ENCODE results near the gene KIF21A.
A peak's percentile ranks its signal among the peaks of the same experiment; 100 is the strongest.
"Not testable (repeated sequence)": the region's sequence is repeated elsewhere in the genome, so short reads cannot be mapped to it uniquely, and the experiment has no call there.

The KIF21A gene

DNA sequence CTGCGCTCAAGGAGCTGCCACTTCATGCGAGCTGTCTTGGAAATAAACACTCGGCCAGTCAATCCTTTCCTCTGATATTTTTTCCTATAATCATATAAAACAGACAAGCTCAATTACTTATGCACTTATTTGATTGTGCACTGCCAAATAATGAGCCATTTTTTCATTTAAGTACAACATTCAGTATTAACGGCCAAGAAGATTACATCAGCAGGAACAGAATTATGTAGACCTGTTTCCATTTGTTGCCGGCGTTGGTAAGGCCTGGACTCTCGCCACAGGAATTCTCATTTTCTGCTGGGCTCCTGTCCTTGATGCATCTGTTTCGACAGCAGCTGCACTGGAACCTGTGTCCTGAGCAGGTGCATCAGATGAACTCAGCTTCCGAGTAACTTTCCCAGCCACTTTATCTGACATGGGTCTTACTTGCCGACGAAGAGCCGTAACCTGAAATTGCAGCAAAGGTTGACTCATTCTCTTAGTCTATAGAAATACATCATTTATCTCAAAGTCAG, 110.2 kb downstream of the KIF21A start:
- no peak for DNase-seq

DNA sequence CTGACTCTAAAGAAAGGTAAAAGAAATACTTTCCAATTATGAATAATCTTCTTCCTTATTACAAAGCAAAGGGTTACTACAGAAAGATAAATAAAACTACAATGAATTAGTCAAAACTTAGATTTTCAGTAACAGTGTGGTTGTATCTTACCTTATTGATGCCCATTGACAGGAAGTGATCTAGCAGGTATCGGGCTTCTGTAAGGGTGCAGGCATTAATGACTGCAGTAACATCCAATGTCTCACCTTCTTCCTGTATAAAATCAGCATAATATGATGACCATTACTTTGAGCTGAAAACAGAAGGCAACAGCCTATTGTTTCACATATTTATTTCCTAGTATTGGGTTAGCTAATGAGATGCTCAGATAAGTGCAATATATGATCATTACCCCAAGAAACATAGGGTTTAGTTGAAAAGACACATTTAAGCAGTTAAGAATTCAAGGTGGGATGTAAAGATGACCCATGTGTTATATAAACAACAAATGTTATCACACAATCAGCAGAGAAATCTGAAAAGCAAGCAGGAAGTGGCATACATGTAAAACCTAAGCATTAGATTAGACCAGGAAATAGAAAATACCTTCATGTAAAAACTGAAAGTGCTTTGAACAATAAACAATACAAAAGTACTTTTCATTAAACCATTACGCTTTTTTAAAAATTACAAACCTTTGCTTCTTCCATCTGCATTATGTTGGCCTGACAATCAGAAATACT, 111.2 kb downstream of the KIF21A start:
- DNase-seq = no peak

DNA sequence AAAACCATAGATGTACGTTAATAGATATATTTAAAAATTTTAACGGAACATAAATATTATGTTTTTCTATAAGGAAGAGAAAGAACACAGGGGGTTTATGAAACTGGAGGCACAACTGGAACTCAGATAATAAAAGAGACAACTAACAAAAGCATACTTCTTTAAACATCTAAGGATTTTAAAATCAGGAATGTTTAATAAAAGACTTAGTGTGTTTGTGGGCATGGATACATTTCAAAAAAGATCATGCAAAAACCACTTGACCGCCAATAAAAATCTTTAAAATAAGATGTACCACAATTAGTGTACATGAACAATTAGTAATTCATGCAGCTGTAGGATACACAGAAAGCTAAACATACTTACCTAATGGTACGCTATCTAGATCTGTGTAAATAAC, 113.0 kb downstream of the KIF21A start:
- DNase-seq = no peak

DNA sequence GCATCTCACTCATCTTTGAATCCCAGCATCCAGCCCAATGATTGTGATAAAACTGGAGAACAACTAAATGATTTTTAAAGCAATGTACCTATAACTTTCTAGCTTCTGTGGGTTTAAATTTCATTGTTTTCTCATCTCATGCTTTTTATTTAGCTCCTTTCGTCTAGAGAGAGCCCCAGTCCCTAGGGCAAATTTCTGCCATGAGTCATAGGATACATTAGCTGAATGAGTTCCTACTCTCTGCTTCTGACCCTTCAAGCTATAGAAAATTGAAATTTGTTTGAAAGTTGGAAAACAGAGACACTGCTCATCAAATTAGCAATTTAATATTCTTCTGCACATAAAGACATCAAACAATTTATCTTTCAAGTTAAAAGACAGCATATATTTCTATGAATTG, 113.9 kb downstream of the KIF21A start:
- no peak for DNase-seq

DNA sequence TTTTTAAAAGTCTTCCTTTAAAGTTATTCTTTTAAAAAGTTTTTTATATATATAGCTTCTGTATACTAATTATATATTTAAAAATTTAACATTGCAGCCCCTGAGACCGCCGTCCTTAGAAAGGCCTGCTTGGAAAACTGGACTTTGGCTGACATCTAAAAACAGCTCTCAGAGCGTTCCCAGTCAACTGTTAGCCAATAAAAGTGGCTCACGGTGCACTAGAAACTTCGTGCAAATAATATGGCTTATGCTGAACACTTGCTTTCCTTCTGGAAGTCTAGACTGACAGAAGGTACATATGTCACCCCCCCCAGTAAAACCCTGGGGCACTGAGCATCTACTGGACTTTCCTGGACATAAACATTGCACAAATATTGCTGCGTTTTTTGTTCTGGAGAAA, 115.0 kb downstream of the KIF21A start:
- no peak for DNase-seq

DNA sequence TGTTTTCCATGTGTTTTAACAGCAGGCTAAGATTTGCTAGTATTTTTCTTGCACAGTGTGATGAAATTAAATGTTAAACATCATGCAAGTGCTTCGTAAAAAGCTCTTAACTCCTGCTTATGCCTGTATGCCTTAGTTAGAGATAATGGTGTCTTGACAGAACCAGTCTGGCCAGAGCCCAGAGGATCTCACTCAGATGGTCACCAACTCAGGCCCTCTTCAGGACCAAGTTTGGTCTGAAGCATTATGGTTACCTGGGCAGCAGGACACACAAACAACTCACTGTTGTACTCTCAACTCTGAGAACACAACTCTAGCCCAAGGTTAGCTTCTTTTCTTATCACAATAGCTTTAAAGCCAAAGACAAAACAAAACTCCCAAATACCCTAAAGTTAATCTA, 115.4 kb downstream of the KIF21A start:
- DNase-seq = no peak

DNA sequence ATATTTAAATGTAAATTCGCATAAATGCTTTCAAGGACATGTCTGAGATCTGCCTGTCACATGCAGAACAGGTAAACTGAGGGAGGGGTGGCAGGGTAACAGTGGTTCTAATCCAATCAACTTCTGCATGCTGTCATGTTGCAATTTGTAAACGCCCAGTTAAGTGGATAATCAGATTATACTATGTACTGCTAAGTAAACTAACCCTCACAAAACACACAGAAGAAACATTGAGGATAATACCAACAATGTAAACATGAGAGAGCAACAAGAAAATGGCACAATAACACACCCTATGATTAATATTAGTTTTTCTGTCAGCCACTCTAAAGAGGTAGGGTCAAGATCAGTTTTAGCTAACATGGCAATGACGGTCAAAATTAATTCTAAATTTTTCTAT, 123.7 kb downstream of the KIF21A start:
- no peak for DNase-seq

DNA sequence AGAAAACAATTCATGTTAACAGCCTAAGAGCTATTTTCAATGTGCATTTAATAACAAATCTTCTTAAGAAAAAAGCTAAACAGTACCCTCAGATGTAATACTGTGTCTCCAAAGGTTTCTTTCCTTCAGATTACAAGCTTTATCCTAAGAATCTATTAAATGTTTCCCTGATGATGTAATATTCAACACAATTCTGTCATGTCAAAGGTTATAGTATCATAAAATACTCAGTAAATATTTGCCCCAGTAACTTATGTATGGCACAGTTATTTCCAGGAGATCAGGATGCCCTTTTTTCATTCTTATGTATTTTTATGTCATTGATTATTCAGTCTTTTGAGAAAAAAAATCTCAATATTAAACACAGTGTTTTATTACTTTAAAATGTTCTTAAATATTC, 128.4 kb downstream of the KIF21A start:
- no peak for DNase-seq

DNA sequence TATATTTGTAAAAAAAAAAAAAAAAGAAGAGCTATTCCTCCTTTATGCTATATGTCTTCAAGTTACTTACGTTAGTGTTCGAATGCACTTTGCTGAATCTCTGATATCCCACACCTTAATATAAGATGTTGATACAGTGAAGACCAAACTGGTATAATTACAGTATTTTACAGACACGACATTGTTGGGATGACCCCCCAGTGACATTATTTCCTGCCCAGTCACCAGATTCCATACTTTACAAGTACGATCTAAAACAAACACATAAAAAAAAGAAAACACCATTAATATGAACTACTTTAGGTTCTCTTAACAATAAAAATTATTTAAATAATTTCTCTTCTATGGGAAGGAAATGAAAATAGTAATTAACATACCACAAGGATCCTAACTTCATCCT, 133.4 kb downstream of the KIF21A start:
- no peak for DNase-seq

DNA sequence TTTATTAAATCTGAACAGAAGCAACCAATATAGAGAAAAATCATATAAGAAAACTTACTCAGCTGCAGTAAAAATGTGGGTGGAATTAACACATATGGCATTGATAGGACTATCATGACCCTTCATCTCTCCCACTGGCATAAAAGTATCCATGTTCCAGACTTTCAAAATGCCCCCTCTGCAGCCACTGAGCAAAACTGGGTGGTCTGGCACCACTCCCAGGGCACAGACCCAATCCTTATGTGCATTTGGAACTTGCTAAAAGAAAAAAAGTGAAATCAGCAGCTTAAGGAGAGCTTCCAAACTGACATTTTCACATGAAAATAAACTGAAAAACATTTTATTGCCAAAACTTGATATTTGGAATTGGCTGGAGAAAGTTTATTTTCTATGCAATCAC, 141.5 kb downstream of the KIF21A start:
- DNase-seq = no peak

DNA sequence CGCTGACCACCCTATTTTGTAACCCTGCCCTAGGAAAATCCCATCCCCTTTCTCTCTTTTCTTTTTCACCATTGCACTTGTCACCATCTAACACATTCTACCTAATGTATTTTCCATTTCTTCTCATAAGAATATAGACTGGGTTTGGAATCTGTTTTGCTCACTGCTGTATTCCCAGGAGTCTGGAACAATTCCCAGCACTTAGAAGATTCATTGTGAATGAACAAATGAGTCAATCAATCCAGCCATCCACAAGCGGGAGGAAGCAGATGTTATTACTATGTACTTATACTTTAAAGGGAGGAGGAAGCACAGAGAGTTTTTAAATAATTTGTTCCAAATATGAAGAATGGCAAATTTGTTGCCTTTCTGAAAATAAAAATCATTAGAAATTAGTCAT, 142.1 kb downstream of the KIF21A start:
- DNase-seq = no peak

DNA sequence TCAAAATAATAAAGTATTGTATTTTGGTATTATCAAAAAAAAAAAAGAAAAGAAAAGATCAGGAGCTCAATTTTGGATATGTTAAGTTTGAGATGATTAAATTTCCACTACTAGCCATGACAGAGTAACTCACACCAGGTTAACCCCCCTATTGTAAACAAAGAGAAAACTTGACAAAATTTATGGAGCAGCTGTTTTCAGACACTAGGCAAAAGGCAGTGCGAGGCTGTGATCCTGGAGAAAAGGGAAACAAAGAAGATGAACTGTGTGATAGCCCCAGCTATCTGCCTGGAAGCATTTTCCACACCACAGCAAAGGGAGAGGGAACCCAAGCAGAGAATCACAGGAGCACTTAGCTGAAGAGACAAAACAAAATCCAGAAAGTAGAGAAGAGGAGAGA, 145.0 kb downstream of the KIF21A start:
- DNase-seq = no peak

DNA sequence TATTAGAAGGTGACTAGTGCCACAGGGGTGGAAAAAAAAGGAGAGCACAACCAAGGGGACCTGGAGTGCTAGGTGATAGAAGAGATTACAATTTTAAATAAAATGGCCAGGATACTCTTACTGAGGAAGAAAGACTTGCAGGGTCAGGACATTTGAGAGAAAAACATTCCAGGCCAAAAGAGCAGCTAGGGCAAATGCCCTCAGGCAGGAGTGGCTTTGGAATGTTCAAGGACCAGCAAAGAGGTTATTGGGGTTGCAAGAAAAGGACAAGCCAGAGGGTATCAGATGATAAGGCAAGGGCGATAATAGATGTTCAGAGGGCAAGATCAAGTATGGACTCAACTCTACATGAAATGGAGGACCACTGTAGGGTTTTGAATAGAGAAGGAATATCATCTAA, 146.4 kb downstream of the KIF21A start:
- DNase-seq = no peak

DNA sequence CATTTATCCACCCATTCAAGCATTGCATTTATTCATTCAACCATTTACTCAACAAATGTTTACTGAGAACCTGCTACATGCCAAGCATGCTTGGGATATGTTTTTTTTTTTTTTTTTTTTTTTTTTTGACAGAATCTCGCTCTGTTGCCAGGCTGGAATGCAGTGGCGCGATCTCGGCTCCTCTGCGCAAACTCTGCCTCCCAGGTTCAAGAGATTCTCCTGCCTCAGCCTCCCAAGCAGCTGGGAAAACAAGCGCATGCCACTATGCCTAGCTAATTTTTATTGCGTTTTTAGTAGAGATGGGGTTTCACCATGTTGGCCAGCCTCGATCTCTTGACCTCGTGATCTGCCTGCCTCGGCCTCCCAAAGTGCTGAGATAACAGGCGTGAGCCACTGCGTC, 147.3 kb downstream of the KIF21A start:
- DNase-seq = not testable (repeated sequence)

DNA sequence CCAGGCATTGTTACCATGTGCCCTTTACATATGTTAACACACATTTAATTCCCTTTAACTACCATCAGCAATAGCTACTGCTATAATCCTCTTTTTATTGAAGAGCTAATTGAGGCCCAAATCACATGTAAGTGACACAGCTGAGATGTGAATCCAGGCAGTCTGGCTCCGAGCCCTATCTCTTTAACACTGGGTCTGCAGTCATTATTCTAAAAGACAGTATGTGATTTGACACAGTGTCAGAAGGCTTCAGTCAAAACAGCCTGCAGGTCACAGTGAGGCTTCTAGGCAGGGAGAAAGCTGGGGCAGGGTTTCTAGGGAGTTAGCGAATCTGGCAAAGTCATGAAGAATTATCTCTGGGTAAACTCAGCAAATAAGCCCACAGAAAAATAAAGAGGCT, 148.2 kb downstream of the KIF21A start:
- DNase-seq = no peak

DNA sequence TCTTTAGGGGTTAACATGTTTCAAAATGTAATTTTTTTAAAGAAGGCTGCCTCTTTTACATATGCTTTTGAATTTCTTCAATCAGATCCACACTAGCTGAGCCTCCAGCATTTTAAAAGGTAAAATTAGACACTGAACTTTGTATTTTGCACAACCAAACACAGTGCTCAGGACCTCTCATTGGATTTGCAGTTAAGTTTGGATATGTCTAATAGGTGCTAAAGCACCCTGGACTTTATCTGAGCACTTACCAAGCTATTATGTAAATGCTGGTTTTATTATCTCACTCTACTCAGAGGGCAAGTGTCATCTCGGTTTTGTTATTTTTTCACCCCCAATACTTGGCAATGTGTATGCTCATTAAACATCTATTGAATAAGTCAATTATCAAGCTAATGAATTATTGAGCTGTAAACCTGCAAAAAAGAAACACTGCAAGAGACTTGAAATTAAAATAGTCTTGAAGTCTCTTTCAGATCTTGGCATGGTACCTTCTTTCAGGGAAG, 150.7 kb downstream of the KIF21A start:
- no peak for DNase-seq

DNA sequence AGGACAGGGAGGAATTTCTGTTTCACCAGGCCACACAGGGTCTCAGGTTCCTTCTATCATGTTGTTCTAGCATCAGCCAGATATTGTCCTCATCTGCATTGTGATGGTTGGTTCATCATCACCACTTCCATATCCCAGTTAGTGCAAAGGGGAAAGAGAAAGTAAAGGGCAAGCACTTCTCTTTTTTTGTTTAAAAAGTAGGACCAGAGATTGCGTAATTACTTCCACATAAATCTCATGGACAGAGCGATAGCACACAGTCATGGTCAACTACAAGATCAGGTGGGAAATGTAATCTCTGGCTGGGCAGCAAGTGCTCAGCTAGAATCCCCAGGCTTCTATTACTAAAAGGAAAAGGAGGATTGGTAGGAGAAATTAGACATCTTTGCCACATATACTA, 155.1 kb downstream of the KIF21A start:
- no peak for DNase-seq

DNA sequence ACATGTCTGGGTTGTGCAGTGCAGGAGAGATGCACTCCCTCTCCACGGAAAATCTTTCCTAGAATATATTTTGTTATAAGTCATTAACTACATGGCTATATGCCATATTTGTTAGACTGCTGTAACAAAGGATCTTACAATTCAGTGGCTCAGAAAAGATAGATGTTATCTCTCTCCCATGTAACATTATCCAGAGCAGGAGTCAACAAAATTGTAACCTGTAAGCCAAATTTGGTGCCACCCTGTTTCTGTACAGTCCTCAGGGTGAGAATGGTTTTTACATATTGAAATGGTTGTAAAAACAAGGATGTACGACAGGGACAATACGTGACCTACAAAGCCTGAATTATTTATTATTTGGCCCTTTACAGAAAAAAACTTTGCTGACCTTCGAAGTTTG, 155.5 kb downstream of the KIF21A start:
- no peak for DNase-seq

DNA sequence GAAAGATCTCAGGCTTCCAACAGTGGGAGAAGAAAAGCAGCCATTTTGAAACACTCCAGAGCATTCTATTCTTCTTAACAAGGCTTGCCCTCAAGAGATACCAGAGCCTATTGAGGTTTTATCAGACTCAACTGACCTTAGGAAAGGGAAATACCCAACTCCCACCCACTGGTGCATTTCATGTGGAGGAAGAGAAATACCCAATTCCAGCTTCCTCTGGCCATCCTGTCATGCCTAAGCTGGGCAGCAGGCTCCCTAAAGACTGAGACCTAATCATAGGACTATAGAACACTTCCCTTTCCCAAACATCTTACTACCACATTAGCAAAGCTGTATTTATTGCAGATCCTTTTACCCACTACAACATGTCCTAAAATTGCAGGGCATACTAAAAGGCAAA, 164.5 kb downstream of the KIF21A start:
- DNase-seq = no peak

DNA sequence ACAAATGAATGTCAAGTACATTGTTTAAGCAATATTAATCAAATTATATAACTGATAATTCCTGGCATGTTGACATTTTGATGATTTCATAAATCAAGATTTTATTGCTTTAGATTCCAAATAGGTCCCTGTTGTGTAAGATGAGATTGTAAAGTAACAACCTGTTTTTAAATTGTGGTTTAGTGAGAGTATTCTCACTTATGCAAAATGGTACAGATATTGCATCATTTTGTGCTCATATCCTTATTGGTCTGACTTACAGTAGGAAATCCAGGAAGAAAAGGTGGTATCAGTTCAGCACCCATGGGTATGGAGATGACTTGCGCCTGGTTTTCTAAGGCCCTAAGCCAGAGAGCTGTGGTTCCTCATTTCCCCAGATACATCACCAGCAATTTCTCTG, 165.5 kb downstream of the KIF21A start:
- no peak for DNase-seq

DNA sequence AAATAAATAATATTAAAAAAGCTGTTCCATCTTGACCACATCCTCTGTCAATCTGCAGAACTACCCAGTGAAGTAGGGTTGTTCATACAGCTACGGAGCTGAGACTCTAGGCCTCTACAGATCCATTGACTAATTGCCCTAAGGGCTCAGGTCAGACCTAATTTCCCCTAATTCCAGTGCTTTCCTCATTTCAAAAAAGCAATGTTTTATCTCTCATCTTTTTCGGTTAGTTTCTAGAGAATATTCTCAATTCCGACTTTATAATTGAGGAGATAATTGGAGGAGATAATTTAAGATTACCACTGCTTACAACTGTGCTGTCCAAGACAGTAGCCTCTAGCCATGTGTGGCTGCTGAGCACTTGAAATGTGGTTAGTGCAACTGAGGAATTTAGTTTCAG, 167.1 kb downstream of the KIF21A start:
- DNase-seq = no peak

DNA sequence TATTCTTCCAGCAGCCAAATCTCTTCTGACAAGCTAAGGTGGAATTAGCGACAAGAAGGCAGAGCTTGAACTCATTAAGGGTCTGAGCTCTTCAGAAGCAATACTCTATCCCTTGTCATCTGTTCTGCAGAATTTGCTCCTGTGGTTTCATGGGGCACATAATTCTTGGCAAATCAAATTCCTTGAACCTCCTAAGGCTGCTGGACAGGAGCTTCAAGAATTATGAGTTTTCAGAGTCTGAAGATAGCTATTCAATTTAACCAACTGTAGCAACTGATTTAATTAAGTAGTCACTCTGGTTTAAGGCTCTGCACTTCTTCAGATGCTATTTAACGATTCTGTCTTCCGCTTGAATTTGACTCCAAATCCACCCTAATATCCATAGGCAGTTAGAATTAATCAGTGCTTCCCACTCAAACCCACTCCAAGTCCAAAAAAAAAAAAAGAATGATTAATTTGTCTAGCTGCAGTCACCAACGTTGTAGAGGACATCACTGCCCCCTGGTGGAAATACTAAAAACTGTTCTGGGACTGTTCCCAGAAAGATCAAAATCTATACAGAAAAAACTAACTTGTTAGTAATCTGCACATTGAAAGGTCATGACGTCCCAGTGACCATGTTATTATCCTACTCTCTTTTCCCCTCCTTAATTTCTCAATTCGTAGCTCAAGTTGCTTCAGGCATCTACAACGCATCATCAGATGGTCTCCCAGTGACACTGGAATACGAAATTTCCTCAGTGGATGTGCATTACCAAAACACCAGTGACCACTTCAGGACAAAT, 169.9 kb downstream of the KIF21A start:
- peak in 1 of 2 experiments; percentile 47 for DNase-seq

DNA sequence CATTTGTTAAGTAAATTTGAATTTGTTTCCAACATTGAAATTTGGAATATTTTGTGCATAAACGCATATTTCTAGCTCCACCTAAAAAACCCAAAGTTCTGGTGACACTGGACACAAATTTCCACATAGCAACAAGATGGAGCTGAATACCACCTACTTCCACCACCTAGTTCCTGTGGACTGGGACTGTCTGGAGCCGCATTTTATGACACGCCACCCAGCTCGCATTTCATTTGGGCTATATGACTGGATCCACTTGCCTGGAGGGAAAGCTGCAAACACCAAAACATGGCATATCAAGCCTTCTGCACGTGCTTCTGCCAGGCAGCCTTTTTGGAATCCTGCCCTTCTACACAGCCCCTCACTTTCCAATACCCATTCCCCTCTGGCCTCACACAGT, 173.4 kb downstream of the KIF21A start:
- DNase-seq = no peak

DNA sequence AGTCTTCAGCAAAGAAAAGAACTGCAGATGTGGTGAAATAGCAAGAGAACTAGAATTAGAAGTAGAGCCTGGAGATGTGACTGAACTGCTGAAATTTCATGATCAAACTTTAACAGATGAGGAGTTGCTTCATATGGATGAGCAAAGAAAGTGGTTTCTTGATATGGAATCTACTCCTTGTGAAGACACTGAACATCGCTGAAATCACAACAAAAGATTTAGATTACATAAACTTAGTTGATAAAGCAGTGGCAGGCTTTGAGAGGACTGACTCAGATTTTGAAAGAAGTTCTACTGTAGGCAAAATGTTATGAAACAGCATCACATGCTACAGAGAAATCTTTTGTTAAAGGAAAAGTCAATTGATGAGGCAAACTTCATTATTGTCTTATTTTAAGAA, 175.0 kb downstream of the KIF21A start:
- DNase-seq = no peak

Measured in SW 1271 (cell line).